Thyroid gland (tissue), 4 donors: ENCODE measurements around the gene OBP2B. TPM values are rescaled to one million over a fixed set of nuclear protein-coding genes. Genes with fewer than 3 reads are reported as not detected.

Experiments
- DNase-seq, 2 donors: peaks; one replicate each; pipeline ENCODE4 v3.0.0-alpha.2; 2019
- H3K27ac ChIP-seq, 3 donors: fragments of 200-600 bp; sonication (generic); 1 replicate in 2 of 3; 2 replicates in 1 of 3; pipeline ENCODE4 v1.5.1; 2016 to 2019; ENCODE audit warnings: mild to moderate bottlenecking in 1 of 3, moderate library complexity in 1 of 3
- H3K27me3 ChIP-seq: fragments of 200-600 bp; sonication (generic); one replicate; pipeline ENCODE4 v1.5.1; 2019
- H3K36me3 ChIP-seq, 2 donors: fragments of 200-600 bp; sonication (generic); one replicate each; pipeline ENCODE4 v1.5.1; 2016 to 2019
- H3K4me1 ChIP-seq, 2 donors: fragments of 200-600 bp; sonication (generic); one replicate each; pipeline ENCODE4 v1.5.1; 2017 to 2019
- H3K4me3 ChIP-seq, 3 donors: fragments of 200-600 bp; sonication (generic); replicated peaks in 1 of 3; 1 replicate in 2 of 3; 2 replicates in 1 of 3; pipeline ENCODE4 v1.5.1; 2016; ENCODE audit warnings: mild to moderate bottlenecking in 1 of 3
- H3K9me3 ChIP-seq: fragments of 200-600 bp; sonication (generic); one replicate; pipeline ENCODE4 v1.5.1; 2017
- CTCF ChIP-seq, 6 experiments: fragments of 200-600 bp in 3 of 6; fragments of 450-650 bp in 3 of 6; sonication (generic) in 3 of 6; IDR thresholded peaks; one replicate each; pipeline ENCODE4 v1.5.1; 2016 to 2019; ENCODE audit warnings: antibody characterized with exemption in 6 of 6, mild to moderate bottlenecking in 2 of 6, inconsistent platforms in 1 of 6, moderate library complexity in 1 of 6
- POLR2A ChIP-seq, 2 donors: fragments of 450-650 bp; IDR thresholded peaks; one replicate each; pipeline ENCODE4 v1.6.1; 2017; ENCODE audit warnings: antibody characterized with exemption in 2 of 2, mild to moderate bottlenecking in 2 of 2, moderate library complexity in 1 of 2
- WGBS, 2 donors: methylation state at CpG; one replicate each; pipeline ENCODE4 v1.1.5; 2017; 5-methylcytosine and 5-hydroxymethylcytosine counted together
- intact Hi-C: fragments of 100-400 bp; cut with DNase I; formaldehyde crosslinking; loops from one replicate; pipeline ENCODE4 v1.15.1; 2023
- total RNA-seq, 4 donors: library from RNA; depleted of rRNA; stranded (reverse); fragments of >200 nt; gene quantifications; one replicate each; pipeline ENCODE4 v1.2.3, GENCODE V29; 2016

Gene OBP2B
- total RNA-seq, 4 donors from 2014 or later, result not detected

DNA sequence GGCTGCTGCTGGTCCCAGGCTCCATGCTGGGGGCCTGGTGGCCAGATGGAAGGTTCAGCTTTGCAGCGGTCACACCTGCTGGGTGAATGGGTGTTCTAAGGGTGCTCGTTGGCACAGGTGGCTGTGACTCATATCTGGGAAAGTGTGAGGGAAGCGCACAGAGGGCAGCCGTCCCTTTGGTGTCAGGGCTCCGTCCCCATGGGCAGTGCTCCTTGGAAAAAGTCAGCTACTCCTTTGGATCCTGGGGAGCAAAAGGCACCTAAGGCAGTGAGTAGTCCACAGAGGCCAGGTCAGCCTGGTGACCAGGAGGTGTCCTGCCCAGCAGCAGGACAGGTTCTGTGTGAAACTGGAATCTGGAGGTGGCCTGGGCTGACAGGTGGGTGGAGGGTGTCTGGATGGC, 26.9 kb downstream of the OBP2B start:
- peaks cover 0 to 5% of the 10 kb centered on the region in 2 donors for H3K4me1 ChIP-seq
- H3K27me3 ChIP-seq, result no peaks in the 10 kb centered on the region
- 92 to 94% methylated on average over 5 of the region's 5 CpGs for WGBS, 2 donors
- H3K36me3 ChIP-seq, result no peaks in the 10 kb centered on the region
- no peak overlapping the region for H3K4me3 ChIP-seq
- TF ChIP-seq POLR2A (IDR thresholded peaks at IDR 0.05), result no peak
- TF ChIP-seq CTCF (IDR thresholded peaks at IDR 0.05), result no peak
- H3K27ac ChIP-seq, result no peak overlapping the region
- intact Hi-C loops, result no loop called here
- DNase-seq, result no peak
- no peaks in the 10 kb centered on the region for H3K9me3 ChIP-seq

DNA sequence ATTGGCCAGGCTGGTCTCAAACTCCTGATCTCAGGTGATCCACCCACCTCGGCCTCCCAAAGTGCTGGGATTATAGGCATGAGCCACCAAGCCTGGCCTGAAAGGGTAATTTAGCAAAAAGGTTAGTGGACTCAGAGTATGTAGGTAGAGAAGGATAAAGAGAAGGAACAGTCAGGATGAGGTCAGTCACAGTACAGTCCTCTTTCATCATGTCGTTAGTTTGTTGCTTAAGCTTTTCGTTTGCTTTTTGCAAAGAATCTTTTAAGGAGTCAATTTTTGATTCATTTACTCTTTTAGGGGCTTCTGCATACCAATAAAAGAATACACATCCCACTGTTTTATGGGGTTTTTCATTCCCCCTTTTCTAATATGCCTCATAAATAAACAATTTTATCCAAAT, 27.5 kb downstream of the OBP2B start:
- H3K27ac ChIP-seq, result no peak overlapping the region
- WGBS, 2 donors, result 82 to 86% methylated on average over 3 of the region's 3 CpGs
- intact Hi-C loops, result no loop called here
- H3K4me3 ChIP-seq, result no peak overlapping the region
- peaks cover 0 to 5% of the 10 kb centered on the region in 2 donors for H3K4me1 ChIP-seq
- no peaks in the 10 kb centered on the region for H3K9me3 ChIP-seq
- DNase-seq, result no peak
- H3K36me3 ChIP-seq, result no peaks in the 10 kb centered on the region
- TF ChIP-seq POLR2A (IDR thresholded peaks at IDR 0.05) (no peak), CTCF (IDR thresholded peaks at IDR 0.05) (no peak)
- no peaks in the 10 kb centered on the region for H3K27me3 ChIP-seq

DNA sequence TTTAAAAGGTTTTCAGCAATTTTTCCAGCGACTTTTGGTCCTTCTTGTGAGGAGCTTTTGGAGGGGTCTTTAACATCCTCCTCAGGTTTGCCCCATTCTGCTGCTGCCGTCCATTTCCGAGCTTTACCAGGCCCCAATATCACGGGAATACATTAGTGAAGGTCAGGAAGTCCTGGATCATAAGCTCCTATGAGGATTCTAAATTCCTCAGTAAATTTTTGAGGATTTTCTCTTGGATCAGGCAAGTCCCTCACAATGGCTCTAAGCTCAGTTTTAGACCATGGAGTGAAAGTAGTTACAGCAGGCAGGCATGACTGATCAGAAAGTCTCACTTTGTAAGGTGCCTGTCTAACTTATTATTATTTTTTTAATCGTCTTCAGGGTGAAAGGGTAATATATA, 28.1 kb downstream of the OBP2B start:
- Histone ChIP-seq H3K4me3 (no peak overlapping the region), H3K9me3 (no peaks in the 10 kb centered on the region), H3K27ac (no peak overlapping the region), H3K27me3 (no peaks in the 10 kb centered on the region), H3K4me1 (peaks cover 0 to 3% of the 10 kb centered on the region in 2 donors), H3K36me3 (no peaks in the 10 kb centered on the region)
- 71 to 78% methylated on average over 5 of the region's 5 CpGs for WGBS, 2 donors
- intact Hi-C loops, result no loop called here
- TF ChIP-seq POLR2A (IDR thresholded peaks at IDR 0.05), result no peak
- no peak for TF ChIP-seq CTCF (IDR thresholded peaks at IDR 0.05)
- no peak for DNase-seq

DNA sequence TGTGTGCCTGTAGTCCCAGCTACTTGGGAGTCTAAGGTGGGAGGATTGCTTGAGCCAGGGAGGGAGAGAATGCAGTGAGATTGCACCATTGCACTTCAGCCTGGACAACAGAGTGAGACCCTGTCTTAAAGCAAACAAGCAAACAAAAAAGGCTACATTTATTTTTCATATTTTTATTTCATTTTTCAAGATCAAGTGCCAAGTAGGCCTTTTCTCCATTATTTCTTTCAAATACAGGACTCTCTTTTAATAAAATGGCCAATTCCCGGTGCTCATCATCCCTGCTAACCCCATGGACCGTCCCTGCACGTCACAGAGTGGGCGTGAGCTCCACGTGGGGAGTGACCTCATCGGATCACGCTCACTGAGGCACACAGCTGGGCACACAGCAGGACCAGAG, 36.0 kb downstream of the OBP2B start:
- H3K36me3 ChIP-seq, result no peaks in the 10 kb centered on the region
- WGBS, 2 donors, result 84 to 85% methylated on average over 7 of the region's 7 CpGs
- no peak for TF ChIP-seq CTCF (IDR thresholded peaks at IDR 0.05)
- no peak for TF ChIP-seq POLR2A (IDR thresholded peaks at IDR 0.05)
- intact Hi-C loops, result no loop called here
- no peaks in the 10 kb centered on the region for H3K27me3 ChIP-seq
- H3K9me3 ChIP-seq, result no peaks in the 10 kb centered on the region
- no peak for DNase-seq
- no peaks in the 10 kb centered on the region for H3K4me1 ChIP-seq
- no peak overlapping the region for H3K27ac ChIP-seq
- H3K4me3 ChIP-seq, result no peak overlapping the region

GRCh38 chr9:133171161-133171961, 37.7 kb downstream of the OBP2B start:
- WGBS, 2 donors, result 72 to 78% methylated on average over 23 of the region's 29 CpGs
- intact Hi-C loops, result no loop called here
- no peaks in the 10 kb centered on the region for H3K36me3 ChIP-seq
- no peaks in the 10 kb centered on the region for H3K4me1 ChIP-seq
- H3K27me3 ChIP-seq, result no peaks in the 10 kb centered on the region
- H3K9me3 ChIP-seq, result no peaks in the 10 kb centered on the region
- no peak overlapping the region for H3K4me3 ChIP-seq
- no peak overlapping the region for H3K27ac ChIP-seq
- no peak for DNase-seq
- TF ChIP-seq CTCF (IDR thresholded peaks at IDR 0.05) (no peak), POLR2A (IDR thresholded peaks at IDR 0.05) (no peak)
